H1 (cell line): ENCODE results near the gene LRP1. TPM values are rescaled to one million over a fixed set of nuclear protein-coding genes. Genes with fewer than 3 reads are reported as not detected.

Experiments used
- CTCF ChIA-PET: fragments of 300-600 bp; sonication (Branson Sonifier 250); formaldehyde crosslinking; loops from one replicate; lab custom pipeline; 2021; ENCODE audit not compliant: partially characterized antibody; lab: Charles Lee
- POLR2A ChIA-PET: fragments of 300-600 bp; sonication (Branson Sonifier 250); formaldehyde crosslinking; loops from one replicate; lab custom pipeline; 2021; ENCODE audit warnings: inconsistent platforms; ENCODE audit not compliant: partially characterized antibody; lab: Charles Lee
- DNase-seq, 2 experiments: peaks; one replicate each; pipeline versions ENCODE4 v3.0.0 to v3.0.0-alpha.2; 2010 to 2022; ENCODE audit warnings: low spot score in 2 of 2, low read depth in 1 of 2, mixed read lengths in 1 of 2
- FAIRE-seq: peaks from 2 replicates; lab custom pipeline; 2011; peaks lifted over from hg19 to GRCh38; lab: Jason Lieb, UNC
- H2AFZ ChIP-seq: 2 replicates; pipeline ENCODE4 v1.8.1; 2012; ENCODE audit warnings: low read length, inconsistent platforms
- H2AK5ac ChIP-seq: 2 replicates; pipeline ENCODE4 v1.6.1; 2013; ENCODE audit warnings: low read depth, low read length
- H2BK120ac ChIP-seq: replicated peaks from 2 replicates; pipeline ENCODE3; 2013; ENCODE audit warnings: low read depth, low read length, inconsistent platforms
- H2BK12ac ChIP-seq: 2 replicates; pipeline ENCODE4 v1.6.1; 2013; ENCODE audit warnings: low read depth, low read length
- H2BK15ac ChIP-seq: 2 replicates; pipeline ENCODE4 v1.6.1; 2013; ENCODE audit warnings: low read length
- H2BK20ac ChIP-seq: 2 replicates; pipeline ENCODE4 v1.6.1; 2013; ENCODE audit warnings: low read length
- H2BK5ac ChIP-seq: 2 replicates; pipeline ENCODE4 v1.6.1; 2013; ENCODE audit warnings: low read depth, low read length
- H3K14ac ChIP-seq: 2 replicates; pipeline ENCODE4 v1.6.1; 2013; ENCODE audit warnings: inconsistent platforms; ENCODE audit not compliant: insufficient read length
- H3K18ac ChIP-seq: 2 replicates; pipeline ENCODE4 v1.6.1; 2013; ENCODE audit warnings: low read length; ENCODE audit errors: extremely low read depth
- H3K23ac ChIP-seq: 2 replicates; pipeline ENCODE4 v1.6.1; 2013; ENCODE audit warnings: inconsistent platforms; ENCODE audit not compliant: insufficient read length
- H3K23me2 ChIP-seq: 2 replicates; pipeline ENCODE4 v1.6.1; 2013; ENCODE audit warnings: low read depth, low read length
- H3K27ac ChIP-seq: 2 replicates; pipeline ENCODE4 v1.6.1; 2011; ENCODE audit warnings: low read depth, low read length, inconsistent platforms
- H3K27me3 ChIP-seq, 4 experiments: replicated peaks in 1 of 4; 1 replicate in 1 of 4; 2 replicates in 3 of 4; pipeline versions ENCODE4 v1.6.1 to v1.8.1; 2011 to 2013; ENCODE audit warnings: low read length in 3 of 4, mild to moderate bottlenecking in 3 of 4, inconsistent platforms in 2 of 4, mixed read lengths in 2 of 4, moderate library complexity in 1 of 4; ENCODE audit not compliant: control insufficient read depth in 3 of 4, insufficient read depth in 3 of 4; ENCODE audit errors: extremely low read depth in 1 of 4
- H3K36me3 ChIP-seq, 4 experiments: 2 replicates each; pipeline versions ENCODE4 v1.6.1 to v1.8.1; 2011 to 2013; ENCODE audit warnings: mild to moderate bottlenecking in 4 of 4, low read length in 3 of 4, moderate library complexity in 2 of 4, control low read depth in 1 of 4, inconsistent platforms in 1 of 4; ENCODE audit not compliant: insufficient read depth in 4 of 4, control insufficient read depth in 2 of 4
- H3K4ac ChIP-seq: replicated peaks from 2 replicates; pipeline ENCODE3; 2013; ENCODE audit warnings: low read length, low read depth, mixed read lengths, inconsistent platforms; ENCODE audit not compliant: insufficient read length
- H3K4me1 ChIP-seq, 4 experiments: replicated peaks in 1 of 4; 1 replicate in 1 of 4; 2 replicates in 3 of 4; pipeline versions ENCODE4 v1.6.1 to v1.8.1; 2011 to 2013; ENCODE audit warnings: low read length in 3 of 4, inconsistent platforms in 2 of 4, mixed read lengths in 1 of 4; ENCODE audit not compliant: insufficient read depth in 4 of 4, control insufficient read depth in 3 of 4
- H3K4me2 ChIP-seq, 2 experiments: 2 replicates each; pipeline versions ENCODE4 v1.6.1 to v1.8.1; 2011 to 2013; ENCODE audit warnings: low read depth in 2 of 2, low read length in 2 of 2, control low read depth in 1 of 2, inconsistent platforms in 1 of 2, mild to moderate bottlenecking in 1 of 2; ENCODE audit not compliant: insufficient read depth in 1 of 2
- H3K4me3 ChIP-seq, 4 experiments: fragments of 200-600, 300-600 bp in 1 of 4; sonication (generic), shearing (Covaris generic), sonication (Bioruptor Twin) in 1 of 4; 2 replicates each; pipeline versions ENCODE4 v1.5.1 to v1.8.1; 2011 to 2016; ENCODE audit warnings: low read length in 4 of 4, low read depth in 3 of 4, control low read depth in 2 of 4, inconsistent platforms in 2 of 4, mild to moderate bottlenecking in 2 of 4, mixed read lengths in 1 of 4, moderate library complexity in 1 of 4; ENCODE audit not compliant: insufficient read depth in 2 of 4; ENCODE audit errors: extremely low read depth in 1 of 4
- H3K56ac ChIP-seq: replicated peaks from 2 replicates; pipeline ENCODE3; 2013; ENCODE audit warnings: low read depth, mild to moderate bottlenecking, mixed read lengths, low read length, inconsistent platforms; ENCODE audit not compliant: insufficient read length
- H3K79me1 ChIP-seq: 2 replicates; pipeline ENCODE4 v1.6.1; 2013; ENCODE audit warnings: low read depth, low read length, control low read depth
- H3K79me2 ChIP-seq, 2 experiments: 2 replicates each; pipeline versions ENCODE4 v1.6.1 to v1.8.1; 2012 to 2013; ENCODE audit warnings: low read length in 2 of 2, mild to moderate bottlenecking in 2 of 2, inconsistent platforms in 1 of 2; ENCODE audit not compliant: insufficient read depth in 2 of 2, control insufficient read depth in 1 of 2
- H3K9ac ChIP-seq, 4 experiments: replicated peaks in 1 of 4; 1 replicate in 1 of 4; 2 replicates in 3 of 4; pipeline versions ENCODE4 v1.6.1 to v1.8.1; 2011 to 2013; ENCODE audit warnings: low read depth in 3 of 4, low read length in 3 of 4, control low read depth in 2 of 4, mild to moderate bottlenecking in 2 of 4, moderate library complexity in 2 of 4, inconsistent platforms in 1 of 4; ENCODE audit errors: extremely low read depth in 1 of 4
- H3K9me3 ChIP-seq, 2 experiments: 2 replicates each; pipeline versions ENCODE4 v1.6.1 to v1.8.1; 2012 to 2013; ENCODE audit warnings: mild to moderate bottlenecking in 2 of 2, moderate library complexity in 2 of 2, control low read depth in 1 of 2, inconsistent platforms in 1 of 2, low read depth in 1 of 2, low read length in 1 of 2, mixed read lengths in 1 of 2; ENCODE audit not compliant: insufficient read depth in 2 of 2
- H4K20me1 ChIP-seq, 2 experiments: replicated peaks in 1 of 2; 2 replicates each; pipeline versions ENCODE3 to v1.8.1; 2011 to 2013; ENCODE audit warnings: inconsistent platforms in 2 of 2, low read length in 2 of 2, mild to moderate bottlenecking in 1 of 2; ENCODE audit not compliant: insufficient read depth in 2 of 2, control insufficient read depth in 1 of 2
- H4K5ac ChIP-seq: 2 replicates; pipeline ENCODE4 v1.6.1; 2013; ENCODE audit warnings: low read length, low read depth, mixed read lengths, inconsistent platforms; ENCODE audit not compliant: insufficient read length
- H4K8ac ChIP-seq: 2 replicates; pipeline ENCODE4 v1.8.0; 2013; ENCODE audit warnings: mild to moderate bottlenecking, moderate library complexity, low read length, inconsistent platforms; ENCODE audit not compliant: insufficient read depth; ENCODE audit errors: extremely low read depth
- H4K91ac ChIP-seq: replicated peaks from 2 replicates; pipeline ENCODE3; 2013; ENCODE audit warnings: low read length, mixed read lengths, inconsistent platforms; ENCODE audit not compliant: insufficient read length
- ATF2 ChIP-seq: IDR thresholded peaks from 2 replicates; pipeline ENCODE4 v1.6.1; 2012; ENCODE audit warnings: low read length, inconsistent platforms
- BACH1 ChIP-seq: IDR thresholded peaks from 2 replicates; pipeline ENCODE4 v1.6.1; 2012; ENCODE audit warnings: low read length, improper control_type of control experiment
- HDAC6 ChIP-seq: IDR thresholded peaks from one replicate; pipeline ENCODE4 v1.7.1; 2012; ENCODE audit warnings: low read depth, mild to moderate bottlenecking, inconsistent platforms, low read length, moderate library complexity
- KDM1A ChIP-seq: fragments of 200-600, 300-600 bp; sonication (generic); IDR thresholded peaks from 2 replicates; pipeline ENCODE4 v1.7.1; 2016; ENCODE audit warnings: mild to moderate bottlenecking, low read length, borderline replicate concordance
- MAX ChIP-seq: IDR thresholded peaks from 2 replicates; pipeline ENCODE4 v1.6.1; 2012; ENCODE audit warnings: inconsistent platforms
- SRF ChIP-seq: IDR thresholded peaks from 2 replicates; pipeline ENCODE4 v1.6.1; 2011; ENCODE audit warnings: mild to moderate bottlenecking, low read depth, low read length, moderate library complexity
- TAF1 ChIP-seq: IDR thresholded peaks from 2 replicates; pipeline ENCODE4 v1.6.1; 2011; ENCODE audit warnings: mild to moderate bottlenecking, low read depth, low read length
- WGBS, 2 experiments: shearing (Covaris generic) in 1 of 2; methylation state at CpG; one replicate each; pipeline versions ENCODE4 v1.1.6 to v1.1.7; 2013 to 2015; ENCODE audit warnings: low lambda C conversion rate in 2 of 2, mixed read lengths in 2 of 2, inconsistent platforms in 1 of 2, low coverage in 1 of 2, missing lambda C conversion rate in 1 of 2; ENCODE audit not compliant: insufficient replicate concordance in 2 of 2, insufficient coverage in 1 of 2, insufficient read length in 1 of 2; ENCODE audit errors: extremely low coverage in 1 of 2, missing lambda C conversion rate in 1 of 2; 5-methylcytosine and 5-hydroxymethylcytosine counted together
- polyA plus RNA-seq, 7 experiments: library from polyadenylated mRNA; depleted of rRNA in 3 of 7; stranded (reverse) in 5 of 7; unstranded in 2 of 7; fragments of >200 nt in 5 of 7; fragments of 200-250 nt in 2 of 7; gene quantifications; 1 replicate in 5 of 7; 2 replicates in 1 of 7; 4 replicates in 1 of 7; pipeline versions ENCODE4 v1.2.1 to v1.2.3, GENCODE V29; 2011 to 2013; ENCODE audit warnings: missing spikeins in 2 of 7, mixed read lengths in 2 of 7
- total RNA-seq: library from RNA; stranded (reverse); fragmentation: NEBNext Ultra II Directional; extraction: Animal tissue kit (Norgen Biotek cat#: 25700); gene quantifications from 2 replicates; pipeline ENCODE4 v1.2.1, GENCODE V29; 2021
- TF ChIP-seq, protein P1 (sequence below): IDR thresholded peaks from 2 replicates; pipeline ENCODE4 v1.6.1; 2011; ENCODE audit warnings: low read length, improper control_type of control experiment

The LRP1 gene
- total and polyA plus RNA-seq, 2 of the 8 experiments (the other 6 are each of a cell fraction or from before 2014, with no cell fraction given) = 35.3 to 92.5 TPM

- Histone ChIP-seq H2BK12ac (no peak overlapping the region), H2BK20ac (no peak overlapping the region), H3K4ac (no peak overlapping the region), H3K14ac (no peak overlapping the region), H3K4me2 (no peak overlapping the region), H4K8ac (no peak overlapping the region), H2BK5ac (no peak overlapping the region), H3K9me3 (no peaks in the 10 kb centered on the region), H4K5ac (no peak overlapping the region), H3K18ac (no peak overlapping the region), H4K91ac (no peak overlapping the region), H3K23ac (no peak overlapping the region), H3K56ac (no peak overlapping the region), H3K36me3 (peaks cover 51 to 78% (median 75%) of the 10 kb centered on the region in 4 experiments), H3K79me2 (no peaks in the 10 kb centered on the region), H3K27me3 (no peaks in the 10 kb centered on the region), H3K23me2 (no peaks in the 10 kb centered on the region), H3K4me3 (no peak overlapping the region), H3K79me1 (no peaks in the 10 kb centered on the region), H3K9ac (no peak overlapping the region), H3K4me1 (no peaks in the 10 kb centered on the region; a peak in 1 of 7 replicates), H2BK15ac (no peak overlapping the region), H2AFZ (no peak overlapping the region), H3K27ac (no peak overlapping the region), H2AK5ac (no peak overlapping the region), H2BK120ac (no peak overlapping the region), H4K20me1 (peaks cover 6 to 22% of the 10 kb centered on the region in 2 experiments)
- WGBS, 2 experiments = 90% methylated on average over 5 of the region's 5 CpGs; no CpG with 5 or more reads in 1 of the 2 experiments
- DNase-seq (no peak), FAIRE-seq (no peak)
- POLR2A ChIA-PET = interaction anchor here (0.9 to 4.6 kb wide), 10 partner anchors 9 to 70 kb away, joined by 3 to 15 read pairs (median 6); partner anchors contain the start of genes LRP1, LRP1-AS, SHMT2 and STAT6
- CTCF ChIA-PET = interaction anchor here (0.6 to 21.9 kb wide), 12 partner anchors 5 to 1019 kb away, joined by 3 to 389 read pairs (median 4); partner anchors contain the start of gene LRP1
- TF ChIP-seq, protein P1, sequence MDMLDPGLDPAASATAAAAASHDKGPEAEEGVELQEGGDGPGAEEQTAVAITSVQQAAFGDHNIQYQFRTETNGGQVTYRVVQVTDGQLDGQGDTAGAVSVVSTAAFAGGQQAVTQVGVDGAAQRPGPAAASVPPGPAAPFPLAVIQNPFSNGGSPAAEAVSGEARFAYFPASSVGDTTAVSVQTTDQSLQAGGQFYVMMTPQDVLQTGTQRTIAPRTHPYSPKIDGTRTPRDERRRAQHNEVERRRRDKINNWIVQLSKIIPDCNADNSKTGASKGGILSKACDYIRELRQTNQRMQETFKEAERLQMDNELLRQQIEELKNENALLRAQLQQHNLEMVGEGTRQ = no peak
- TF ChIP-seq HDAC6 (no peak), KDM1A (no peak), BACH1 (no peak), TAF1 (no peak), MAX (no peak), SRF (no peak), ATF2 (no peak)
These were observed 53.4 kb downstream of the LRP1 start for GRCh38 chr12:57181561-57182155.
